HUES48 (cell line): Measurements from ENCODE around the gene NKAIN1.
"Not testable (repeated sequence)": the region's sequence is repeated elsewhere in the genome, so short reads cannot be mapped to it uniquely, and the experiment has no call there.

Source experiments
- H3K27ac ChIP-seq: one replicate; pipeline ENCODE4 v1.7.0; 2013; ENCODE audit warnings: low read depth, low read length, inconsistent platforms
- H3K27me3 ChIP-seq: 2 replicates; pipeline ENCODE4 v1.6.1; 2013; ENCODE audit warnings: mild to moderate bottlenecking, low read length; ENCODE audit not compliant: control insufficient read depth, insufficient read depth
- H3K36me3 ChIP-seq: 2 replicates; pipeline ENCODE4 v1.6.1; 2013; ENCODE audit warnings: low read length; ENCODE audit not compliant: control insufficient read depth, insufficient read depth
- H3K4me1 ChIP-seq: 2 replicates; pipeline ENCODE4 v1.6.1; 2013; ENCODE audit warnings: mild to moderate bottlenecking, low read length; ENCODE audit not compliant: control insufficient read depth, insufficient read depth
- H3K4me3 ChIP-seq: 2 replicates; pipeline ENCODE4 v1.5.1; 2013; ENCODE audit warnings: mild to moderate bottlenecking, low read depth, low read length
- H3K9ac ChIP-seq: 2 replicates; pipeline ENCODE4 v1.6.1; 2013; ENCODE audit warnings: mild to moderate bottlenecking, low read depth, low read length, moderate library complexity
- H3K9me3 ChIP-seq: 2 replicates; pipeline ENCODE4 v1.6.1; 2013; ENCODE audit warnings: low read length; ENCODE audit not compliant: control insufficient read depth, insufficient read depth

The NKAIN1 gene

DNA sequence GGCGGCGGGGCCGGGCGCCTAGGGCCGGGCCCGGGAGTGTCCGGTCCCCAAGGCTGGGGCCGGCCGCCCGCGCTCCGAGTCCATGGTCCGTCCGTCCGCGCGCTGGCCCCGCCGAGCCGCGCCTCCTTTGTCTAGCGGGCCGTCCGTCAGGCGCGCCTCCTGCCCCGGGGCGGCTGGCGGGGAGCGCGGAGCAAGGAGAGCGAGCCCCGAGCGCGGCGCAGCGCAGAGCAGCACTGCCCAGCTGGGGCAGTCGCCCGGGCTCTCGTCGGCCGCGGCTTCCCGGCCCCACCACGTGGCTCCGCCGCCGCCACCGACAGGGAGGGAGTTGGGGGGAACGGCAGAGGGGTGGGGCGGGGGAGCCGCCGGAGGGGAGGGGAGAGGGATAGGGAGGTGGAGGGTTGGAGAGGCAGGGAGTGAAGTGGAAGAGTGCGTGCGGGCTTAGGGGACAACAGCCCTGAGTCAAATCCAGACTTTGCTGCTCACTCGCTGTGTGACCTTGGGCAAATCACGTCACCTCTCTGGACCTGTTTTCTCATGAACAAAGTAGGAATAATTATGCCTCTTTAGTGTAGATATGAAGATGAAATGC, at the start of gene NKAIN1:
Gene NKAIN1 (minus strand): TSS at position 235 of the 589 bp plus-strand sequence. CDS start 340 bp downstream, outside the sequence.
- Histone ChIP-seq H3K9me3 (no peaks in the 10 kb centered on the region), H3K27ac (no peak within 1 kb of the TSS), H3K4me3 (peak within 1 kb of the TSS; percentile 78), H3K9ac (peak within 1 kb of the TSS; percentile 73), H3K4me1 (peaks cover 8% of the 10 kb centered on the region), H3K36me3 (no peaks in the 10 kb centered on the region), H3K27me3 (peaks cover 32% of the 10 kb centered on the region)

DNA sequence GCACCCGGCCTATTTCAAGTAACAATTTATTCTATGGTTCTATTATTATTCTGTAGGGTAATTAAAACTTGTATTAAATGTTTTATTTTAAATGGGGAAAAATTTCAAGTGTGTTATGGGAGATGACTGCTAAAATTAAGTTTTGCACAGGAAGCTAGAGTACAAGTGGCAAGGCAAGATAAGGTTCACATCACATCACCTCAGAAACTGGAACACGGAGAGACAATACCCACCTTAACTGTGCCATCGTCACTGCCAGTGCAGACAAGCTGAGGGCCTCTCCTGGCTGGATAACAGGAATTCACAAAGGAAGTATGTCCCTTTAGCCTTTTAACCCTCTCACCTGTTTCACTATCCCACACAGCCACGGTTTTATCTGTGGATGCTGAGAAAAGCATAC, 49.3 kb upstream of the NKAIN1 start:
- no peaks in the 10 kb centered on the region for H3K9me3 ChIP-seq
- no peaks in the 10 kb centered on the region for H3K27me3 ChIP-seq
- no peak overlapping the region for H3K27ac ChIP-seq
- no peak overlapping the region for H3K9ac ChIP-seq
- no peak overlapping the region for H3K4me3 ChIP-seq
- no peaks in the 10 kb centered on the region for H3K4me1 ChIP-seq
- H3K36me3 ChIP-seq, result peaks cover 96% of the 10 kb centered on the region

DNA sequence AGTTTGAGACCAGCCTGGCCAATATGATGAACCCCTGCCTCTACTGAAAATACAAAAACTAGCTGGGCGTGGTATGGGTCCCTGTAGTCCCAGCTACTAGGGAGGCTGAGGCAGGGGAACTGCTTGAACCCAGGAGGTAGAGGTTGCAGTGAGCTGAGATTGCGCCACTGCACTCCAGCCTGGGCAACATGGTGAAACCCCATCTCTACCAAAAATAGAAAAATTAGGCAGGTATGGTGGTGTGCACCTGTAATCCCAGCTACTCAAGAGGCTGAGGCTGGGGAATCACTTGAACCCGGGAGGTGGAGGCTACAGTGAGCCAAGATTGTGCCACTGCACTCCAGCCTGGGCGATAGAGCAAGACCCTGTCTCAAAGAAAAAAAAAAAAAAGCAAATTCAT, 48.1 kb upstream of the NKAIN1 start:
- H3K9ac ChIP-seq, H3K27me3 ChIP-seq, H3K9me3 ChIP-seq, H3K27ac ChIP-seq, H3K4me3 ChIP-seq, H3K4me1 ChIP-seq: not testable (repeated sequence)
- H3K36me3 ChIP-seq, result peaks cover 97% of the 10 kb centered on the region

DNA sequence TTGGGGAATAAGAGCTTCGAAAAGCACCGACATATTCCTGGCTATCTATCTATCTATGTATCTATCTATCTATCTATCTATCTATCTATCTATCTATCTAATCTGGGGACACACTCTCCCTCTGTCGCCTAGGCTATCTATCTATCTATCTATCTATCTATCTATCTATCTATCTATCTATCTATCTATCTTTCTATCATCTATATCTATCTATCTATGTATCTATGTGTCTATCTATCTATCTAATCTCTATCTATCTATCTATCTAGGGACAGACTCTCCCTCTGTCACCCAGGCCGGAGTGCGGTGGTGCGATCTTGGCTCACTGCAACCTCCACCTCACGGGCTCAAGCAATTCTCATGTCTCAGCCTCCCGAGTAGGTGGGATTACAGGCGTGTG, 42.7 kb upstream of the NKAIN1 start:
- H3K27me3 ChIP-seq, H3K27ac ChIP-seq, H3K9me3 ChIP-seq, H3K4me1 ChIP-seq, H3K4me3 ChIP-seq, H3K9ac ChIP-seq: not testable (repeated sequence)
- peaks cover 98% of the 10 kb centered on the region for H3K36me3 ChIP-seq

DNA sequence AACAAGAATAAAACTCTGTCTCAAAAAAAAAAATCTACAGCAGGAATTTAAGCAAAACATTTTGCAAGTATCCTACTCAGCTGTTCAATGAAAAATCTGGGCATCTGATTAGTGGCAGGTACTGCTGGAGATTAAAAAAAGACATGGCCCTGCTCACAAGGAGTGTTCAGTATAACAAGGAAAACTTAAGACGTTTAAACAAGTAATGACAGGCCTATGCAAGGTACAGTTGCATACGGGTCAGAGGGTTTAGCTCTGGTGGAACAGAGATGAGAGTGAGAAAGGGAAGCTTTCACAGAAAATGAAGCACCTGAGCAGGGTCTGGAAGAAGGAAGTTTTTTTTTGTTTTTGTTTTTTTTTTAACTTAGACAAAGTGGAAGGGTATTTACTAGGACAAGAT, 33.9 kb upstream of the NKAIN1 start:
- H3K27ac ChIP-seq, result no peak overlapping the region
- no peaks in the 10 kb centered on the region for H3K4me1 ChIP-seq
- H3K36me3 ChIP-seq, result peaks cover 90% of the 10 kb centered on the region
- no peaks in the 10 kb centered on the region for H3K27me3 ChIP-seq
- no peak overlapping the region for H3K4me3 ChIP-seq
- H3K9me3 ChIP-seq, result no peaks in the 10 kb centered on the region
- no peak overlapping the region for H3K9ac ChIP-seq

DNA sequence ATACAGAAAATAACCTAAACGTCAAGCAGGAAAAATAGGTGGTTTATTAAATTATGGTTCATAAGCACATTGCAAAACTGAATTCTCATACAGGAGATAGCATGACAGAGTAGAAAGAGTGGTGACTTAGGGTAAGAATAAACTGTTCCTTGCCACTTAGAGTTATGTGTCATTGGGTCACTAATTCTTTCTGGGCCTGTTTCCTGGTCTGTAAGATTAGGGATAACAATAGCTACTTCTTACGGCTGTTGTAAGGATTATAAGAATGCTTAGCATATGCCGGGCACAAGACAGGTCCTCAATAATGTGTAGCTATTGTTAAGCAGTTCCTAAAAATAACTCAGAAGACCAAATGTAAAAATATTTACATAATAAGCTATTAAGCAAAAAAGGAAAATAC, 32.7 kb upstream of the NKAIN1 start:
- H3K36me3 ChIP-seq, result peaks cover 90% of the 10 kb centered on the region
- H3K9me3 ChIP-seq, result no peaks in the 10 kb centered on the region
- H3K4me3 ChIP-seq, result no peak overlapping the region
- H3K9ac ChIP-seq, result no peak overlapping the region
- H3K27ac ChIP-seq, result no peak overlapping the region
- H3K27me3 ChIP-seq, result no peaks in the 10 kb centered on the region
- no peaks in the 10 kb centered on the region for H3K4me1 ChIP-seq

DNA sequence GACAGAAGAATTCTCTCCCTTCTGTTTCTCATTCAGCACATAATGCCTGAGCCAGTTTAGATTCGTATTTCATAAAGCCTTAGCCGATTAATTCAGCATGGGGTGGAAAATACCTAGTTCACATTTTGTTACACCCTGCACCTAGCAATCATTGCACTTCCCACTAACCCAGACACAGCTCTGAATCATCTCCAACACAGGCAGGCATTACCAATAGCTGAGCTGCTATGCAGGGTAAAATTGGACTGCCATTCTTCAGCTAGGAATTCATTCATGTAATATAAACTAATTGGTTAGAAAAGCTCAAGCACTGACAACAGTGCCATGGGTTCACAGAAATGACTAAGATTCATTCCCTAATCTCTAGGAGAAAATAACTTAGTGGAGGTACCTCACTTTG, 26.9 kb upstream of the NKAIN1 start:
- H3K9me3 ChIP-seq, result no peaks in the 10 kb centered on the region
- no peak overlapping the region for H3K9ac ChIP-seq
- H3K27ac ChIP-seq, result no peak overlapping the region
- H3K27me3 ChIP-seq, result no peaks in the 10 kb centered on the region
- peaks cover 98% of the 10 kb centered on the region for H3K36me3 ChIP-seq
- H3K4me3 ChIP-seq, result no peak overlapping the region
- no peaks in the 10 kb centered on the region for H3K4me1 ChIP-seq

DNA sequence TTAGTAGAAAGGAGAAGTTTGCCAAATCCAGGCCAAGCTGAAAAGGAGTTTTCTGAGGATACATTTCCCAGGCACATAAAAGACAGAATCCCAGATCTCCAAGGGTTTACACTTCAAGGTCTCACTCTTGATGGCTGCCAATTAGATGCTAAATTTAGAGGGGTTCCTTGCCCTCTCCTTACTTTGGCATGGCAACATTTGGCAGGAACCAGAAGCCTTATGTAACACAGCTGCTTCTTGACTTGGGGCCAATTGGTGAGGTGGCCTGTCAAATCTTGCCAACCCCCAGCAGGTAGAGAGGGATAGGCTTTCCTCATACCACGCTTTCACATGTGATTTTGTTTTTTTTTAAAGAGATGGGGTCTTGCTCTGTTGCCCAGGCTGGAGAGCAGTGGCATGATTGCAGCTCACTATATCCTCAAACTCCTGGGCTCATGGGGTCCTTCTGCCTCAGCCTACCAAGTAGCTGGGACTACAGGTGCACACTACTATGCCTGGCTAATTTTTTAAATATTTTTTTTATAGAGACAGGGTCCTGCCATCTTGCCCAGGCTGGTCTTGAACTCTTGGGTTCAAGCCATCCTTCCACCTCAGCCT, 25.2 kb upstream of the NKAIN1 start:
- Histone ChIP-seq H3K4me3 (no peak overlapping the region), H3K9me3 (no peaks in the 10 kb centered on the region), H3K36me3 (peaks cover 98% of the 10 kb centered on the region), H3K4me1 (no peaks in the 10 kb centered on the region), H3K27me3 (no peaks in the 10 kb centered on the region), H3K27ac (no peak overlapping the region), H3K9ac (no peak overlapping the region)

DNA sequence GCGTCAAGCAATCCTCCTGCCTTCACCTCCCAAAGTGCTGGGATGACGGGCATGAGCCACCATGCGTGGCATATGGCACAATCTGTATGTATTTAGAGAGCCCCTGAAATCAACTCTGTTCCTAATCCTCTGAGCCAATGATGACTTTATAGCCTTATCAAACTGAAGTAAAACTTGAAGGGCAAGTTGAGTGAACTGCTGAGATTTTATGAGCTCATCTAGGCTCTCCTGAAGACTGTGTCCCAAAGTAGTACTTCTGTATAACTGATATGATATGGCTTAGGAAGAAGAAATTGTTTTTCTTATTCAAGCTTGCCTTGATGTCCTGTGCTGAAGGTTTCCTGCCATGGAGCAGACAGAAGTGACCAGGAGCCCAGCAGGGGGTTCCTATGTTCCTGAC, 23.7 kb upstream of the NKAIN1 start:
- no peaks in the 10 kb centered on the region for H3K9me3 ChIP-seq
- no peaks in the 10 kb centered on the region for H3K4me1 ChIP-seq
- peaks cover 97% of the 10 kb centered on the region for H3K36me3 ChIP-seq
- H3K27me3 ChIP-seq, result no peaks in the 10 kb centered on the region
- no peak overlapping the region for H3K9ac ChIP-seq
- H3K27ac ChIP-seq, result no peak overlapping the region
- no peak overlapping the region for H3K4me3 ChIP-seq

DNA sequence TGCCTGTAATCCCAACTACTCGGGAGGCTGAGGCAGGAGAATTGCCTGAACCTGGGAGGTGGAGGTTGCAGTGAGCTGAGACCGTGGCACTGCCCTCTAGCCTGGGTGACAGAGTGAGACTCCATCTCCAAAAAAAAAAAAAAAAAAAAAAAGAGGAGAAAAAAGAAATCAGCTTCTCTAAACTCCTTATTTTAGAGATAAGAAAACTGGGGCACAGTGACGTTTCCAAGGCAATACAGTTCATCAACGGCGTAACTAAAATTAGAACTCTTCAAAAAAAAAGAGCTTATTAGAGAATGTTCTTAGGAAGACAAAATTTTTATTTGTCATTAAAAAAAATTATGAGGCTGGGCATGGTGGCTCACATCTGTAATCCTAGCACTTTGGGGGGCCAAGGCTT, 22.7 kb upstream of the NKAIN1 start:
- H3K9me3 ChIP-seq, result not testable (repeated sequence)
- peaks cover 97% of the 10 kb centered on the region for H3K36me3 ChIP-seq

DNA sequence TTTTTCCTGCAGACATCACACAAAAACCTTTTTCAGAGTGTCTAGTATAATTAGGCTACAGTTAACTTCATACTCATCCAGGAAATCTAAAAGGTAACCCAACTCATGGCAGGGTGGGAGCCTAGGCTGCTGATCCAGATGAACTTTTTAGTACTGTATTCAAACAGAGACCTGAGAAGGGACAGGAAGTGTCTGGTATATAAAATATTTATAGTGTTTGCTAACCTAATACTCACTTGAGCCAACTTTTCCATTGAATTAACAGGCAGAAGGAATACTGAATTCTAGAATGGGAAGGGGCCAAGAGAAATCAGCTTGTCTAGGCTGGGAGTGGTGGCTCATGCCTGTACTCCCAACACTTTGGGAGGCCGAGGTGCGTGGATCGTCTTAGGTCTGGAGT, 22.2 kb upstream of the NKAIN1 start:
- no peaks in the 10 kb centered on the region for H3K4me1 ChIP-seq
- H3K4me3 ChIP-seq, result no peak overlapping the region
- H3K27me3 ChIP-seq, result no peaks in the 10 kb centered on the region
- peaks cover 96% of the 10 kb centered on the region for H3K36me3 ChIP-seq
- H3K27ac ChIP-seq, result no peak overlapping the region
- no peaks in the 10 kb centered on the region for H3K9me3 ChIP-seq
- H3K9ac ChIP-seq, result no peak overlapping the region

More for the DNA sequence above, 22.7 kb upstream of the NKAIN1 start:
- H3K9ac ChIP-seq, H3K4me3 ChIP-seq, H3K27ac ChIP-seq, H3K4me1 ChIP-seq, H3K27me3 ChIP-seq: not testable (repeated sequence)
